Activated CD4-positive, alpha-beta T cell treated with anti-CD3 and anti-CD28 coated beads for 1 hour (primary cell): Measurements from ENCODE around the gene HIP1R.
"Not testable (repeated sequence)": the region's sequence is repeated elsewhere in the genome, so short reads cannot be mapped to it uniquely, and the experiment has no call there.

Source experiments
- DNase-seq: peaks from one replicate; pipeline ENCODE4 v3.0.0-alpha.2; 2020

HIP1R gene

DNA sequence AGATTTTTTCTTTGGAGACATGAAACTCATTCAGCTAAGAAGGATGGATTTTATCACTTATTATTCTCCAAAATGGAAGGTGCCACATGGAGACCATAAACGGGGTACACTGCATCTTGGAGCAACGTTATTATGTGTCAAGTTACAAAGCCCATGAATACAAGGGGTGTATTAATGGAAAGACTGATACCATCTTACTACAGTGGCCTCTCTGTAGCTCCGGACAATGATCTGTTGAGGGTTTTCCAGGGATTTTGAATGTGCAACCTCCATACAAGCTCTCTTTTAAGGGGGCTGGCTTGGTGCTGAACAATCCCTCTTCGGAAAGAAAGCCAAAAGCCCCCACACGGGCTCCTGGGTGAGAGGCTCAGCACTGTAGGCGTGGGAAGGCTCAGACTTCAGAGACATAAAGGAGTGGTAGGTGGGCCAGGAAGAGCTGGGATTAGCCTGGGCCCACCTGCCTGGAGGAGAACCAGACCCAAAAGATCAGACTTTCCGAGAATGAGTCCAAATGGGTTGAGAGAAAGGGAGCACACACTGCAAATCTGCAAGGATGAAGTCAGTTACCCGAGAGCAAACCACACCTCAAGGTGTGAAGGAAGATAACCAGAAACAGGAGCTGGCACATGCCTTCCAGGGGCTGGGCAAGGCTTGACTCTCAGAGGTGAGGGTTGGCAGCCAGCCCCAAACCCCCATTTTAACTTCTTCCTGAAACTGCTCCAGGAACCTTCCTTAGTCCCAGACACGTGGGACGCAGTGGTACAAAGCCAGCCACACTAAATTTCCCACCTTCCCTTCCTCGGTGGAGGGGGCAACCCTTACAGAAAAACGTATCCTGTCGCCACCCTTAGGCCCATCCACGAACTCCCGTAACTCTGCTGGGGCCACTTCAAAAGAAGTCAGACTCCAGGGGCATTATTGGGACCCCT, 59.2 kb downstream of the HIP1R start:
- no peak for DNase-seq

DNA sequence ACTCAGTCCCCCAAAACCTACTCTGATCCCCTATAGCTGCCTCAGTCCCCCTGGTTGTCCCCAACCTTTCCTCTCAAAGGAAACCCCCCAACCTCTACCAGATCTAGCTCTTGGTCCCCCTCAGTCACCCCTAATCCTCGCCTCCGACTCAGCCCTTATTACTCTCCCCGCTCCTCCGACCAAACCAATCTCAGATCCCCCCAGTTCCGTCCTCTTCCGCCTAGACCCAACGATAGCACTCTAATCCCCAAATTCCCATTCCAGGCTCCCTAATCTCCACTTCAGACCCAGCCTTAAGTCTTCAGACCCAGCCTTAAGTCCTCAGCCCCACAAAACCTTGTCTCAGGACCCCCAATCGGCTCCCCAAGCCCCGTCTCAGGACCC, 60.1 kb downstream of the HIP1R start:
- DNase-seq = no peak

DNA sequence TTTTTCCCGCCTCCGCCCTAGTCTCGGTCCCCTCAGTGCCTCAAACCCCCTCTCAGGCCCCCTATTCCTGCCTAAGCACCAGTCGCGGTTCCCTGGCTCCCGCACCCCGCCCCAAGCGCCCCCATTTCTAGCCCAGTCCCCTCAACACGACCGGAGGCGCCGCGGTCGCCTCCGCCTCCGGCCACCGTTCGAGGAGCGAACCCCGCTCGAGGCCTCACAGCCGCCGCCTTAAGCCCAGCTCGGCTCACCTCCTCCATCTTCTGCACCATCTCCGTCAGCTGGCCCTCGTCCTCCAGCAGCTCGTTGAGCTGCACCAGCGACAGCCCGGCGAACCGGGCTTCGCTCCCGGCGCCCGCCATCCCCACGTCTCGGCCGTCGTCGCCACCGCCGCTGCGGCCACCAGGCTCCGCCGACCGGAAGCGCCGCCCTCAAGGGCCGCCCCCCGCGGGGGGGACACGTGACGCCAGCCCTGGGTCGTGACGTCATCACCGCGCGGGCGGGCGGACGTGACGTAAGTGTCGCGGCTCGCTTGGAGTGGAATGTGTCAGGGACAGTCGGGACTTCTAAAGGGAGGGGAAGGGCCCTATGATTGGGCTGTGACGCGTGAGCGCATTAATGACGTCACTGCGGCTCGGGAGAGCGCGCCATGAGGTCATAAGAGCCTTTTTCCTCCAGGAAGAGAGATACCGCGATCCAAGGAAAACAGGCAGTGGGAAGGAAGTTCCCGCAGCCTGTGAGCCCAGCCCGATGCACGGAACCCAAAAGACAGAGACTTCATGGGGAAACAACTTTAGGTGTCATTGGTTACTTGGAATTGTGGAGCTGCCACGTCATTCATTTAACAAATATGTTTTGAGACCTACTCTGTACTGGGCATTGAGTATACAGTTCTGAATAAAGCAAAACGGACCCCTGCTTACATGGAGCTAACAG, 60.7 kb downstream of the HIP1R start, which contains the start of gene VPS37B:
TSS of gene VPS37B (minus strand) at position 421 of the 933 bp plus-strand sequence. CDS start at position 359, 62 bp downstream.
- peak; percentile 86 for DNase-seq

DNA sequence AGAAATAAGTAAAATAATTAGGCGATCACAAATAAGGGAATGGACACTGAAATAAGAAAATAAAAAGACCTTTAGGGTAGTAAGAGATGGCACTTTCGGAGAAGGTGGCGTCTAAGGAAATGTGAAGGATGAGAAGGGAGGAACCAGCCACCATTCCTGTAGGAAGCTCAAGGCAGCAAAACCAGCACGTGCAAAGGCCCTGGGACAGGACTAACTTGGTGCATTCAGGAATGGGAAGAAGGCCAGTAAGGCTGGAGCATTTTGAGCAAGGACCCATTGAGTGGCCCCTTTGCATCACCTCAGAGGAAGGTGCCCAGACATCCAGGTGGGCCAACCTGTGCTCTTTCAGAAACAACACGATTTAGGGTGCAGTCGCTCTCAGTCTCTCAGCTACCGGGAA, 61.4 kb downstream of the HIP1R start:
- DNase-seq = no peak

DNA sequence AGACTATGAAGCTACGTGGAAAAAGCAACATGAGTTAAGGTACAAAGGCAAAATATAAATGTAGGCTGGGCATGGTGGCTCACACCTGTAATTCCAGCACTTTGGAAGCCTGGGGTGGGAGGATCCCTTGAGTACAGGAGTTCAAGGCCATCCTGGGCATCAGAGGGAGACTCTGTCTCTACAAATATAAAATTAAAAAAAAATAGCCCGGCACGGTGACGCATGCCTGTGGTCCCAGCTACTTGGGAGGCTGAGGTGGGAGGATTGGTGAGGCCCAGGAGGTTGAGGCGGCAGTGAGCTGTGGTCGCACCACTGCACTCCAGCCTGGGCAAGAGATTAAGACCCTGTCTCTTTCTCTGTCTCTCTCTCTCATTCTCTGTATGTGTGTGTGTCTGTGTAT, 64.6 kb downstream of the HIP1R start:
- DNase-seq = no peak

DNA sequence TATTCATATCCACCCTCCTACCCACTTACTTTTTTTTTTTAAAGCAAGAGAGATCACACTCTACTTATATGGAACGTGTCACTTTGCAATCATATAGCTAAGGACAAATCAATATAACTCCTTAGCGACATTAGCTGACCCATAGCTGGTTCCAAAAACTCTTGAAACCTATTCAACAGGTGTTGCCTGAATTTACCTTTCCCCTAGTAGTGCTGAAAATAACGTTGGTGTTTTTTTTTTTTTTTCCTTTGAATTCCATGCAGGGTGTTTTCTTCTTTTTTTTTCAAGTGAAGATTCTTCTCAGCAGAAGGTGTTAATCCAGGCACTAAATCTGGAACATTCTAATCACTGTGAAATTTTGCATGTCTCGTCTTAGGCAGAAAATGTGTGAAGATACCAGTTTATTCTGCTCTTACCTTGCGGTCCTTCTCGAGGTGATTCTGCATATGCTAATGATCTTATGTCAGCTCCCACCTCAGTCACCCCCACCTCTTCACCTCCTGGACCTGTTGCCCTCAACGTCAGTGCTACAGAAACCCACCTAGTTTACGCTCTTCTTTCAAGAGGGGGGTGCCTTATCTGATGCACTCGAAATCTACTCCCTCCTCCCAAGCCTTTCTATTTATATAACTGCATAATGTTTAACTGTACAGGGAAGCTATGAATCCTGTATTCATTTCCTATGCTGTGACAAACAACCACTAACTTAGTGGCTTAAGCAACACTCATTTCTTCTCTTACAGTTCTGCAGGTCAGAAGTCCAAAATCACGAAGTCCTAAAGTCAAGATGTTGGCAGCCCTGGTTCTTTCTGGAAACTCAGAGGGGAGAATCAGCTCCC, 67.8 kb downstream of the HIP1R start:
- DNase-seq = no peak

DNA sequence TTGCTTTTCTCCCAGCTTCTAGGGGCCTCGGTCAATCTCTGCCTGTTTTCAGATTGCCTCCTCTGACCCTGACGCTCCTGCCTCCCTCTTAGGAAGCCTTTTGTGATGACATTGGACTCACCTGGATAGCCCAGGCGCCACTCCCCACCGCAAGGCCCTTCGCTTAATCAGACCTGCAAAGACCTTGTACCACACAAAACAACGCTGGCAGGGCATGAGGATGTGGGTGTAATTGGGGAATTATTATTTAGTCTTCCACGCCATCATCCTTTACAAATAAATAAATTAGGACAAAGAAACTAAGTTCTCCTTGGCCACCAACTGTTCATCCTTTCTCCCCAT, 68.4 kb downstream of the HIP1R start:
- DNase-seq = no peak

DNA sequence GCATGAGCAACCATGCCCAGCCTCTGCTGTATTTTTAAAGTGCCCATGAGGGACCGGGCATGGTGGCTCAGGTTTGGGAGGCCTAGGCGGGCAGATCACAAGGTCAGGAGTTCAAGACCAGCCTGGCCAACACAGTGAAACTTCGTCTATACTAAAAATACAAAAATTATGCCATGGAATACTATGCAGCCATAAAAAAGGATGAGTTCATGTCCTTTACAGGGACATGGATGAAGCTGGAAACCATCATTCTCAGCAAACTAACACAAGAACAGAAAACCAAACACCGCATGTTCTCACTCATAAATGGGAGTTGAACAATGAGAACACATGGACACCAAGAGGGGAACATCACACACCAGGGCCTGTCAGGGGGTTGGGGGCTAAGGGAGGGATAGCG, 70.0 kb downstream of the HIP1R start:
- DNase-seq = not testable (repeated sequence)

DNA sequence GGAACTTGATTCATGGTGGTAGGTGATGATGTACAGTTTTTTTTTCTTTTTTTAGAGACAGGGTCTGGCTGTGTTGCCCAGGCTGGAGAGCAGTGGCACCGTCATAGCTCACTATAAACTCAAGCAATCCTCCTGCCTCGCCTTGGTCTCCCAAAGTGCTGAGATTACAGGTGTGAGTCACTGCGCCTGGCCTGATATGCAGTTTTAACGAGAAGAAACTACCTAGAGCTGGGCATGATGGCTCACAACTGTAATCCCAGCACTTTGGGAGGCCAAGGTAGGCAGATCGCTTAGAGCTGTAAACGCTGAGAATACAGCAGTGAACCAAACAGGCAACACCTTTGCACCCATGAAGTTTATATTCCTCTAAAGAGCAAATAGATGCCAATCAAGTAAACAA, 73.7 kb downstream of the HIP1R start:
- DNase-seq = no peak

DNA sequence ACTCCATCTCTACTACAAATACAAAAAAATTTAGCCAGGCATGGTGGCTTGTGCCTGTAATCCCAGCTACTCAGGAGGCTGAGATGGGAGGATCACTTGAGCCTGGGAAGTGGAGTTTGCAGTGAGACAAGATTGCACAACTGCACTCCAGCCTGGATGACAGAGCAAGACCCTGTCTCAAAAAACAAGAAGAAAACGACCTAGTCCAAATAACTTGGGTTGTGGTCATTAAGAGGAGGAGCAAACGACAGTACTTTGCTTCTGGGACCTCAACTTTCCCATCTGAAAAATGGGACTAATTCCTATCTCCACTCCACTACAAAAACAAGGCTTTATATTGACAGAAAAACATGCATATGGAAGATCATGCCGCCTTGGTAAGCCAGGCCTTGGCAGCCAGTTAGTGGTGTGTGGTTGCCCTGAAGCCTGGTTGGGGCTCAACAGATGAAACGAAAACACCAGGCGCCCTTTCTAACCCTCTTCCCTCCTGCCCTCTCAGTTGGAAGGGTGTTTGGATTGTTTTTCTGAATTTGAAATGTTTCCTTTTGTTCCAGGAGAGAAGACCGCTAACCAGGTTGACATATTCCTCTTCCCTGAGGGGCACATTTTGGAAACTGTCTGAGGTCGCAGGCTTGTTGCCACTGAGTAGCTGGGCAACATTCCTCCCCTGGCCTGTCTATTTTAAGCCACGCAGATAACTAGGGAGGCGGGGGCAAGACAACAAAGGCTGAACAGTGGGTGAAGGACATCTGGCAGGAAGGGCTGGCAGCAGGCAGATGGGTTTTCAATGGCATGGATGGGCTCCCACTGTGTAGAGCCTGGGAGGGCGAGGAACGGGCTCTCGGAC, 74.4 kb downstream of the HIP1R start:
- no peak for DNase-seq
